Esophagus muscularis mucosa (tissue), 4 donors: ENCODE measurements around the gene PF4V1. TPM values are rescaled to one million over a fixed set of nuclear protein-coding genes. Genes with fewer than 3 reads are reported as not detected.

Experiments
- DNase-seq: peaks from one replicate; pipeline ENCODE4 v3.0.0-alpha.2; 2017; ENCODE audit errors: extremely low spot score
- H3K27ac ChIP-seq, 4 donors: fragments of 200-600 bp; sonication (generic); replicated peaks in 1 of 4; 1 replicate in 3 of 4; 2 replicates in 1 of 4; pipeline ENCODE4 v1.5.1; 2016 to 2019; ENCODE audit warnings: mild to moderate bottlenecking in 1 of 4
- H3K27me3 ChIP-seq, 4 donors: fragments of 200-600 bp; sonication (generic); one replicate each; pipeline versions ENCODE4 v1.5.1 to v1.6.0; 2016 to 2019
- H3K36me3 ChIP-seq, 4 donors: fragments of 200-600 bp; sonication (generic); one replicate each; pipeline ENCODE4 v1.5.1; 2016 to 2019
- H3K4me1 ChIP-seq, 4 donors: fragments of 200-600 bp; sonication (generic); one replicate each; pipeline ENCODE4 v1.5.1; 2016 to 2019
- H3K4me3 ChIP-seq, 4 donors: fragments of 200-600 bp; sonication (generic); 1 replicate in 2 of 4; 2 replicates in 2 of 4; pipeline ENCODE4 v1.5.1; 2016 to 2019; ENCODE audit warnings: mild to moderate bottlenecking in 4 of 4, moderate library complexity in 1 of 4
- H3K9me3 ChIP-seq, 4 donors: fragments of 200-600 bp; sonication (generic); 1 replicate in 3 of 4; 2 replicates in 1 of 4; pipeline ENCODE4 v1.5.1; 2016 to 2019
- CTCF ChIP-seq, 3 experiments: fragments of 200-600 bp in 2 of 3; fragments of 450-650 bp in 1 of 3; sonication (generic) in 2 of 3; IDR thresholded peaks; one replicate each; pipeline ENCODE4 v1.5.1; 2017 to 2019; ENCODE audit warnings: antibody characterized with exemption in 3 of 3, mild to moderate bottlenecking in 2 of 3, moderate library complexity in 1 of 3
- EP300 ChIP-seq: sonication (generic); formaldehyde crosslinking; IDR thresholded peaks from one replicate; pipeline ENCODE4 v1.6.1; 2017; ENCODE audit warnings: antibody characterized with exemption
- POLR2A ChIP-seq: fragments of 450-650 bp; IDR thresholded peaks from one replicate; pipeline ENCODE4 v1.6.1; 2017; ENCODE audit warnings: antibody characterized with exemption, moderate library complexity, mild to moderate bottlenecking, low read depth
- POLR2AphosphoS5 ChIP-seq, 2 donors: sonication (generic); formaldehyde crosslinking; IDR thresholded peaks; one replicate each; pipeline ENCODE4 v1.6.1; 2017; ENCODE audit warnings: antibody characterized with exemption in 2 of 2
- WGBS: methylation state at CpG from one replicate; pipeline ENCODE4 v1.1.5; 2018; 5-methylcytosine and 5-hydroxymethylcytosine counted together
- intact Hi-C: fragments of 100-400 bp; cut with DNase I; formaldehyde crosslinking; loops from one replicate; pipeline ENCODE4 v1.15.1; 2023
- total RNA-seq, 4 donors: library from RNA; depleted of rRNA; stranded (reverse); fragments of >200 nt; gene quantifications; one replicate each; pipeline versions ENCODE4 v1.1.0 to v1.2.1, GENCODE V29; 2016

The PF4V1 gene
- total RNA-seq, 4 donors from 2014 or later, result not detected

DNA sequence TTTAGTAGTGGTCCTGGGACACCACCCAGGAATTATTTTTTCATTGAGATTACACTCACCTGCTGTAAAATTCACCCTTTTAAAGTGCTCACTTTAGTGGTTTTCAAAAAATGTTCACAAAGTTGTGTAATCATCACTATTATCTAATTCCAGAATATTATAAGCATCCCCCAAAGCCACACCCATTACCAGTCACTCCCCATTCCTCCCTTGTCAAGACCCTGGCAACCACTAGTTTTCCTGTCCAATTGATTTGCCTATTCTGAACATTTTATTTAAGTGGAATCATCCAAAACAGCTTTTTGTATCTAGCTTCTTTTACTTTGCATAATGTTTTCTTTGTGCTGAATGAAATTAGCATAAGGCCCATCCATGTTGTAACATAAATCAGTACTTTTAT, 29.3 kb upstream of the PF4V1 start:
- Histone ChIP-seq H3K9me3 (peaks cover 0 to 8% (median 0%) of the 10 kb centered on the region in 4 donors), H3K36me3 (no peaks in the 10 kb centered on the region), H3K27ac (no peak overlapping the region), H3K27me3 (no peaks in the 10 kb centered on the region), H3K4me3 (no peak overlapping the region), H3K4me1 (no peaks in the 10 kb centered on the region)
- intact Hi-C loops, result no loop called here
- no peak for DNase-seq
- TF ChIP-seq POLR2A, result no peak
- TF ChIP-seq CTCF (IDR thresholded peaks at IDR 0.05), result no peak
- no peak for TF ChIP-seq EP300
- TF ChIP-seq POLR2AphosphoS5 (IDR thresholded peaks at IDR 0.05), result no peak

DNA sequence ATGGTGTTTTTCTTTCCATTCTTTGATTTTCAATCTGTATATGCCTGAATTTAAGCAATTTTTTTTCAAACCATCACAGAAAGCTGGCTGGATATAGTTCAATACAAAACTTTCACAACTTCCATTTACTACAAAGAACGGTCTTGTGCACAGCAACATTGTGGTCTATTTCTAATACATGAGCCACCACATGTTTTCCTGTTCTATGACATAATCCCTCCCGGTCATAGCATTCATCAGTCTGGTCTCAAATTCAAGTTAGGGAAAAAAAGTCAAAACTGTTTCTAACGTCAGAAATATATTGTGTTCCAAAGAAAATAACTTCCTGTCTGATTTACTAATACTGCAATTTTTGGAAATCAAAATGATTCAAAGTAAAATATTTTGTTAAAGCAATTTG, 24.1 kb upstream of the PF4V1 start:
- 47% methylated on average over 3 of the region's 3 CpGs for WGBS
- Histone ChIP-seq H3K4me3 (no peak overlapping the region), H3K4me1 (no peaks in the 10 kb centered on the region), H3K27ac (no peak overlapping the region), H3K36me3 (no peaks in the 10 kb centered on the region), H3K27me3 (no peaks in the 10 kb centered on the region), H3K9me3 (peaks cover 0 to 8% (median 0%) of the 10 kb centered on the region in 4 donors)
- intact Hi-C loops, result no loop called here
- no peak for DNase-seq
- TF ChIP-seq CTCF (IDR thresholded peaks at IDR 0.05) (no peak), EP300 (no peak), POLR2A (no peak), POLR2AphosphoS5 (IDR thresholded peaks at IDR 0.05) (no peak)

- H3K4me1 ChIP-seq, result peaks cover 0 to 5% (median 4%) of the 10 kb centered on the region in 4 donors
- H3K9me3 ChIP-seq, result peaks cover 0 to 8% (median 0%) of the 10 kb centered on the region in 4 donors
- WGBS, result 62% methylated on average over 2 of the region's 2 CpGs
- TF ChIP-seq POLR2A (no peak), CTCF (IDR thresholded peaks at IDR 0.05) (no peak), POLR2AphosphoS5 (IDR thresholded peaks at IDR 0.05) (no peak)
- intact Hi-C loops, result no loop called here
- no peak overlapping the region for H3K27ac ChIP-seq
- H3K36me3 ChIP-seq, result no peaks in the 10 kb centered on the region
- peaks cover 0 to 6% (median 2%) of the 10 kb centered on the region in 4 donors for H3K27me3 ChIP-seq
- no peak overlapping the region for H3K4me3 ChIP-seq
- no peak for DNase-seq
Observed at GRCh38 chr4:73831569-73831968, 21.5 kb upstream of the PF4V1 start.

GRCh38 chr4:73832651-73833237, 20.4 kb upstream of the PF4V1 start:
- intact Hi-C loops, result no loop called here
- H3K27ac ChIP-seq, result no peak overlapping the region
- no peaks in the 10 kb centered on the region for H3K36me3 ChIP-seq
- H3K27me3 ChIP-seq, result peaks cover 0 to 17% (median 5%) of the 10 kb centered on the region in 4 donors
- H3K4me1 ChIP-seq, result peaks cover 0 to 10% (median 8%) of the 10 kb centered on the region in 4 donors
- no peak for DNase-seq
- H3K9me3 ChIP-seq, result peaks cover 0 to 1% (median 0%) of the 10 kb centered on the region in 4 donors
- no peak for TF ChIP-seq EP300
- no peak for TF ChIP-seq CTCF (IDR thresholded peaks at IDR 0.05)
- no peak for TF ChIP-seq POLR2AphosphoS5 (IDR thresholded peaks at IDR 0.05)
- TF ChIP-seq POLR2A, result no peak
- no peak overlapping the region for H3K4me3 ChIP-seq
- 92% methylated on average over 1 of the region's 1 CpG for WGBS
